ENCODE data around the gene OSBPL6.

The OSBPL6 gene

DNA sequence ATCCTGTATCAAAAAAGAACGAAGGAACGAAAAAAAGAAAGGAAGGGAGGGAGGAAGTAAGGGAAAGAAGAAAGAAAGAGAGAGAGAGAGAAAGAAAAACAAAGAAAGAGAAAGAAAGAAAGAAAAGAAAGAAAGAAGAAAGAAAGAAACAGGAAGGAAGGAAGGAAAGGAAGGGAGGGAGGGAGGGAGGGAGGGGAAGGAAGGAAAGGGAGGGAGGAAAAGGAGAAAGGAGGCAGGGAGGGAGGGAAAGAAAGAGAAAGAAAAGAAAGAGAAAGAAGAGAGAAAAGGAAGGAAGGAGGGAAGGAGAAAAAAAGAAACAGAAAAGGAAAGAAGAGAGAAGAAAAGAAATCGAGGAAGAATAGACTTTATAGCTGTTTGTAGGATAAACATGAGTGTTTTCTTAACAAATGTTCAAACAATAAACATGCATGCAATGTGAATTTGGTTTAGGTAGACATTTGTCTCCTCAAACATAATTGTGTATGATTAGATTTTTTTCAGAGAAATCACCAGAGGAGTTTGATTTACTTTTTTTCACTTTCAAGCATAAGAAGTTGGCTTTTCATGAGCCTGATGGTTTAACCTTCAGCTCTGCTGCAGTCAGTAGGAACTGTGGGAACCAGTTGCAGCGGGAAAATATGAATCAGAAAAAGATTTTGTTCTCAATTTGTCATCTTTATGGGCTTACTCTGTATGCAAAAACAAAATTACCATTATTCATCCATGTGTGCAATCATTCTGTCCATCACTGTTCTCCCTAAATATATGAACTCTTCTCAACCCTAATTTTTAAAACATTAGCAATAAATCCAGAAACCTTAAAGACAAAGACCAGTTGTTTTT is 185.1 kb downstream of the OSBPL6 start:
- TF ChIP-seq ZNF274 (IDR thresholded peaks at IDR 0.05; ENCODE audit: low read depth, low read length), result no peak
- H3K4me3 ChIP-seq (ENCODE audit: low read length), result no peak overlapping the region

DNA sequence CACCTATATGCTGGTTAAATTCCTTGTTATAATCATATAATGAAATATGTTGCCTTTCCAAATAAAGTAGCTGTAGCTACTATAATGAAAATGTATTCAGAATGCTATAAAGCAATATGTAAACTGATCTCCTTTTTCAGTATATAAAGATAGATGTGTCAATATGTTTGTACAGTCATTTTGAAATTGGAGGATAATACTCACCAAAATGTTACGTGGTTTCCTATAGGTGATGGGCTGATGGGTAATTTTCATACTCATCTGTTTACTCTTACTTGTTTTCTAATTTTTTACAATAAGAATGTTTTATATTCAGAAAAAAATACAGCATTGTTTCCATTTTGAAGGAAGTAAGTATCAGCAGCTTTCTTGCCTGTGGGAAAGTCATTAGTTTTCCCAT is 186.5 kb downstream of the OSBPL6 start:
- TF ChIP-seq ZNF274 (IDR thresholded peaks at IDR 0.05; ENCODE audit: low read depth, low read length), result no peak
- H3K4me3 ChIP-seq (ENCODE audit: low read length), result no peak overlapping the region

DNA sequence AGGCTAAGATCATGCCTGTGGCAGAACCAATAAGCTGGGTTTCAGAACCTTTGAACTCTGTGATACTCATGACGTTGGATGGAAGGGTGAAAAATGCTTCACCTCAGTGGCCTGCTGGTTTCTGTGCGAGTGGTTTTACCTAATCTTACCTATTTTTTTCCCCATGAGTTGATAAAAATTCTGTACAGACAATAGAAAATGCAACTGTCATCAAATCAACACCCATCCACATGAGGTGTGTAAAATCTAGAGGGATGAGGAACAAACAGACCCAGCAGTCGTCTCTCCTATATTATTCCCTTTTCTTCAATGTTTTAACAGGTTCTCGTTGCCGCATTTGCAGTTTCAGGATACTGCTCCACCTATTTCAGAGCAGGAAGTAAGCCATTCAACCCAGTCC is 189.4 kb downstream of the OSBPL6 start:
- TF ChIP-seq ZNF274 (IDR thresholded peaks at IDR 0.05; ENCODE audit: low read depth, low read length), result no peak
- no peak overlapping the region for H3K4me3 ChIP-seq (ENCODE audit: low read length)

DNA sequence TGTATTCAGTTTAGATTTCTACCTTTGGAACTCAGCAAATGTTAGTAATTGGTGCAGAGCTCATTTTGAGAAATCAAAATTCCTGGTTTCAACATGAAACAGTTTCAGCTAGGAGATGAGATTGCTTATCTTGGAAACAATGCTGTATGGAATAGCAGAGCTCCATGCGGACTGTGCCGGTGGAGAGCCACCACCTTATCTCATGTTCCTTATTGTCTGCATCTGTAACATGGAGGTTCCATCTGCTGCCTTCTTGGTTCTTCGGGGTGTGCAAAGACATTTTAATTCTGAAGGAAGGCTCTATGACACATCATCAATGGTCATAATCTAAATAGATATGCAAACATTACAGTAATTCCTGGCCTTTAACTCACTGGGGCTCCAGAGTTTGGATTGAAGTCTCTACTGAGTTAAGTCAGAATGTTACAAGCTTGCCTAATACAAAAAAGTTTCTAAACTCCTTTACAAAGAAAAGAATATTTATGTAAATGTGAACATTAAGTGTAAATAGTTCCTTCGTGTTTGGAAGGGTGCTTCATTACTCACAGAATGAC is 191.4 kb downstream of the OSBPL6 start:
- no peak overlapping the region for H3K4me3 ChIP-seq (ENCODE audit: low read length)
- TF ChIP-seq ZNF274 (IDR thresholded peaks at IDR 0.05; ENCODE audit: low read depth, low read length), result no peak

DNA sequence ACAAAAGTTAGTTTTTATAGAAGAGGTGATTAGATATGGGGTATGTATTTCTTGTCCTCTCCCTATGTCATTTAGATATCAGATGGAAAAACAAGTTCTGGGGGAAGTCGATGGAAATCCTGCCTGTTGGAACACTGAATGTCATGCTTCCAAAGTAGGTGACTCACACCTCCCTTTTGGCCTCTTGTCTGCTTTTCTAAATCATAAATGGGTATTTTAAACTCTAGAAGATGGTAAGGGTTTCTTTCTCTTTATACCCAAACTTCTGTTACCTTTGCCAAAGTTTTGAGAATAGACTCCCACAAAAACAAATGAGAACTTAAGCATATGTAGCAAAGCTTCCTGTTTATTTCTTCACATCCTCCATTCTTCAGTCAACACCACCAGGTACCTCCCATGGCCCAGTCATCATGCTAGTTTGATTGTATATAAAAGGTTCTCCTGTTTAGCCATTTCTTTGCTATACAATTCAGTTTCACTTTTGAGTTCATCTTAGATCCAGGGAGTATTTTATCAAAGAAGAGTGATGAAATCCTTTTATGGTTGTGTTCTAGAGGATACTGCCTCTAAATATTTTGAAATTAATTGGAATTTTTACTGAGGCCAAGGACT is 192.8 kb downstream of the OSBPL6 start:
- TF ChIP-seq ZNF274 (IDR thresholded peaks at IDR 0.05; ENCODE audit: low read depth, low read length), result no peak
- H3K4me3 ChIP-seq (ENCODE audit: low read length), result no peak overlapping the region

DNA sequence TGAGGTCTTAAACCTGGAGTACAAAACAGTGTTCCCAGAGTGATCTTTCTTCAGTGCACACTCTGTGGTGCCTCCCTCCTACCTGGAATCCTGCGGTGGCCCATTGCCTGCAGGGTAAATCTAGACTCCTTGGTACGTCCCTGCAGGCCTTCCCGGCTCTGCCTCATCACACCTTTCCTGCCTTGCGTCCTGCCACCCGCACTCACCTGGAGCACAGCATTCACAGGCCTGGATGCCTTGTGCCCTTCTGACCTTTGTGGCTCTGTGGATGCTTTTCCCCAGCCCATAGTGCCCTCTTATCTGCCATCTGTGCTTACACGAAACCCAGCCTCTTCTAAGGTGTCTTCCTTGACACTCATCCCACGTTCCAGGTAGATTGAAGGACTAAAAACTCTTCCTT is 194.0 kb downstream of the OSBPL6 start:
- TF ChIP-seq ZNF274 (IDR thresholded peaks at IDR 0.05; ENCODE audit: low read depth, low read length), result no peak

DNA sequence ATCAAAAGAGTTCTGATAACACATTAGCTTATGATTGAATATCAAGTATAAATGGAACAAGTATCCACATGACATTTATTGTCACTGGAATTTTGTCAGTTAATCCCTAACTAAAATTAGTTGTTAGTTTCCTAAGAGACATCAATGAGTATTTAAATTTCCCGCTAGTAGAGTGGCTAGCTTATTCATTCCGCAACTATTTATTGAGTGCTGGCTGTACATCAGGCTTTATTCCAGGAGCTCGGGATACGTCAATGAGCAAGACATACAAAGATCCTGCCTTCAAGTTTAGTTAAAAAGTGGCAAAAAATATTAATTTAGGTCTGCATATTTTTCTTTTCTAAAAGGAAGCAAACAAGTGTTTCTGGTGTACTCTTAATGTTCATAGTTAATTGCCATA is 197.4 kb downstream of the OSBPL6 start:
- H3K4me3 ChIP-seq (ENCODE audit: low read length), result no peak overlapping the region
- TF ChIP-seq ZNF274 (IDR thresholded peaks at IDR 0.05; ENCODE audit: low read depth, low read length), result no peak

More for the DNA sequence above, 194.0 kb downstream of the OSBPL6 start:
- no peak overlapping the region for H3K4me3 ChIP-seq (ENCODE audit: low read length)

DNA sequence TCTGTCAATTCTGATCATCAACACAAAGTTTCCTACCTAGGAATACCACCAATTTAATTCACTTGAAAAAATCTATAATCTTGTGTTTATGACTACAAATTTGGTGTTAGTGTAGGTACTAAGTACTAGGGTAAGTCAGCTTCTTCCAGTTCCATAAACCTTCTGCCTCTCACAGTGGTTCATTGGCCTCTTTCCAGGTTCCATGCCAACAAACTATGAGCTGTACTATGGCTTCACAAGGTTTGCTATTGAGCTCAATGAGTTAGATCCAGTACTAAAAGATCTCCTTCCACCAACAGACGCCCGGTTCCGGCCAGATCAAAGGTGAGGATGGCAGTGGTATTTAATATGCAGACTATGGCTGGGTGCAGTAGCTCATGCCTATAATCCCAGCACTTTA is 197.9 kb downstream of the OSBPL6 start:
- H3K4me3 ChIP-seq (ENCODE audit: low read length), result no peak overlapping the region
- TF ChIP-seq ZNF274 (IDR thresholded peaks at IDR 0.05; ENCODE audit: low read depth, low read length), result no peak

DNA sequence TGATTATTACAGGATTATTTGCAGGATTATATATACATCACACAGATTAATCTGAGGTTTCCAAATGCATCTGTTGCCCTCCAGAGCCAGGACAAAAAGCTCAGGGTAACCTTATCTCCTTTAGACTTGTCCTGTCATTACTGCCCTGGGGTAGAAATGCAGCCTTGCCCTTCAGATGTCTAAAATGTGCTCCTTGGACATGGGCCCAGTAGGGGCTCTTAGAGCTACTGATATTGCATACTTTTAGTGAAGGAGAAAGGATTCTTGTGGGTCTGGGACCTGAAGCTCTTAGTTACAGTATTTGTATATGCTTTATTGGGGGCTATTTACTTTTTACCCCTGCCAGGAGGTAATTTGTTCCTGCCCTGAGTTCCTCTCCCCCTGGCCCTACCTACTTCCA is 200.5 kb downstream of the OSBPL6 start:
- no peak overlapping the region for H3K4me3 ChIP-seq (ENCODE audit: low read length)
- TF ChIP-seq ZNF274 (IDR thresholded peaks at IDR 0.05; ENCODE audit: low read depth, low read length), result no peak

DNA sequence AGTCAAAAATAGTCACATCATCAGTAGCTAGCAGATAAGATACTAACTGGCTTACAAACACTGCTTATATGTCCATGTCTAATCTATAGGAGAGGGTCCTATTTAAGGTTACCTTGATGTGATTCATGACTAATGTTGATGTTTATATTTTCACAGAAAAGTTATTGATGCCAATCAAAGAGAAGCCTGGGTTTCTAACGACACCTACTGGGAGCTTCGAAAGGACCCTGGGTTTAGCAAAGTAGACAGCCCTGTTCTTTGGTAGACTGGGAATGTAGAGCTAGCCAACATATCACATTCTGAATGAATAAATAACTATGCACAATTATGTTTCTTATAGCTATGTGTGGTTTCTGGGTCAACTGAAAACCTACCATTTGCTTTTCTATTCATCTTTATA is 201.0 kb downstream of the OSBPL6 start:
- TF ChIP-seq ZNF274 (IDR thresholded peaks at IDR 0.05; ENCODE audit: low read depth, low read length), result no peak
- H3K4me3 ChIP-seq (ENCODE audit: low read length), result no peak overlapping the region

DNA sequence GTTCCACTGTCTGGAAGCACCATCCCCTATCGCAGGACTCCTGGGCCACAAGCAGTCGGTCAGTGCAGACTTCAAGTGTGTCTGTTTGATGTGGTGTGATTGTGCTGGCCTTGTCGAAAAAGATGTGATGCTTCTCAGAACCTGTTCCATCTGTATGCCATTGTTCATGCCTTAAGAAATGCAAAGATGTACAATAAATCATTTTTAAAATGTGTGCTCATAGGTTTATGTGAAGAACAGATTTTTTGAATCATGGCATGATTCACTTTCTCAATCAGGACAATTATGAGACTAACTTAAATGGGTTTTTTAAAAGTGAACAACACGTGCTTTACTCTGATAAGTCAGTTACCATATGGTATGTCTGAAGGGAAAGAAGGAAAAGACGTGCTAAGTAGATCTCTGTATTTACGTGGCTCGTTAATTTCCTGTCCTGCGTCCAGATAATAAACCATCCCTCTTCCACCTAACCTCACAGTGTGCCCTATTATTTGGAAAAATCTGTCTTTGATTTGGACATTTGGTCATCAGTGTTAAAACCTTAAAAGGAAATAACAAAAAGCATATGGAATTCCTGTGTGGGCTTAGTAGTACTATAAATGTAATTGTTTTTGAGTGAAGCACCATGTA is 201.7 kb downstream of the OSBPL6 start:
- no peak overlapping the region for H3K4me3 ChIP-seq (ENCODE audit: low read length)
- no peak for TF ChIP-seq ZNF274 (IDR thresholded peaks at IDR 0.05; ENCODE audit: low read depth, low read length)

DNA sequence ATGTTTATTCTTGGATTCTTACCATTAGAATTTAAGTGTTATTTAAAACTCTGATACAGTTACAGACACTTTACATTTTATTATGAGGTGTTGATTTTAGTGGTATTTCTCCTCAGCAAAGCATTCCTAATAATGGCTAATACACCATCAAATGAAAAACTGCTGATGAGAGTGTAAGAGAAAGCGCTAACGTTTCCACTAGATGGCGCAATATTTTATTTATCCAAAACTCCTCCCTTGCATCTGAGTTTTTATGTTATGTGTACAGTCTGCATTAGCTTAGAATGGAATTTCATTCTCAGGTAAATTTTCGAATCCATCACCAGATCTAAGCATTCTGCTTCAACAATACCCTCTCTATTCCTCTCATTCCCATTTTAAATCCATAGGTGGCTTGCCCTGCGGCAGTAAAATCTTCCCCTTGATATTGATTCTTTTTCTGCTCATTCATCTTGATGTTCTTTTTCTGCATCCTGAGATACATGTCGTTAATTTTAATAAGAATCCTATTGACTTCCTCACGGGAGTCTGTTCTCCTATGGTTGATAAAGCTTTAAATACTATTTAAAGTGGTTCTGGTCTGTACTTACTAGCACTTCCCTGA is 202.8 kb downstream of the OSBPL6 start:
- no peak overlapping the region for H3K4me3 ChIP-seq (ENCODE audit: low read length)
- TF ChIP-seq ZNF274 (IDR thresholded peaks at IDR 0.05; ENCODE audit: low read depth, low read length), result no peak

DNA sequence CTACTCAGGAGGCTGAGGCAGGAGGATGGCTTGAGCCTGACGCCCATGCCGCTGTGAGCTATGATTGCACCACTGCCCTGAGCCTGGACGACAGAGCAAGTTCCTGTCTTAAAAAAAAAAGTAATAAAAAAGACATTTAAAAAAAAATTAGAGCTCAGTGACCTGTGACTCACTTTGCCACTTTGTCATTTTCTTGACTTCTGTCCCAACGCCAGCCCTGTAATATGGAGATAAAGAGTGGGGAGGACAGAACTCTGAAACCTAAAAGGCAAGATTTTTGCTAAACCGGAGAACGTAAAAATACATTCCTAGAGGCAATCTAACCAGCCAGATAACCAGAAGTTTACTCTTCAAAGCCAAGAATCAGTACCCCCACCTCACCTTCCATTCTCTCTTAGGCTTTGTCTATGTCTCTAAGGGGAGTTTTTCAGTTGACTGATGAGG is 207.7 kb downstream of the OSBPL6 start:
- H3K4me3 ChIP-seq (ENCODE audit: low read length), result no peak overlapping the region
- no peak for TF ChIP-seq ZNF274 (IDR thresholded peaks at IDR 0.05; ENCODE audit: low read depth, low read length)

DNA sequence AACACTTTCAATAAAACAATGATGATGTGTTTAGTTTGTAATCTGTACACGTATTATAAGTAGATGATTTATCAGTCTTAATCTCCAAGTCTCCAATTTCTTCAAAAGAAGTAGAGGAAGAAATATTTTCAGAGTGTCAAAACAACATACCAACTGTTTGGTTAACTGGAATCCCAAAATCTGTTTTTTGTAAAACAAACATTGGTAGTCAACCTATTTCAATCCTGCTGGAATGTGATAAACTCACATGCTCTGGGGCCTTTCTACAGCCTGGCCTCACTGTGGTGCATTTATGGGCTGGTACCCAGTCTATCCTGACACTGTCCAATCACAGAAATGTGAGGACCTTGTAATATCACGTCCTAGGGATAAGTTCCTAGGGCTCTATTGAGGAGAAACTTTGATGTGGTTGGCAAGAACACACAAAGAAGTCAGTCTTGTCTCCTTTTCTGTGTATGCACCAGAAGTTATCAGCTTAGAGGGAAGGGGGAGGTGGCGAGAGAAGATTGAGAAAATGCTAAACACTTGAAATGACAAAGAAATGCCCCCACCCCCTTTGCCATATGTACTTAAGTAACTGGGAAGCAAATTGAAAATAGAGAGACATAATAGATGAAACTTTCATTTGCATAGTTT is 209.5 kb downstream of the OSBPL6 start:
- H3K4me3 ChIP-seq (ENCODE audit: low read length), result peak overlapping the region; percentile 10; the same call in 1 of the 2 replicates
- no peak for TF ChIP-seq ZNF274 (IDR thresholded peaks at IDR 0.05; ENCODE audit: low read depth, low read length)
